KOPT-K1 (cell line): ENCODE results near the gene CX3CL1.
"Not testable (repeated sequence)": the region's sequence is repeated elsewhere in the genome, so short reads cannot be mapped to it uniquely, and the experiment has no call there.

Experiments
- H3K27ac ChIP-seq: fragments of 200-600 bp; sonication (generic); 2 replicates; pipeline ENCODE4 v1.5.1; 2016; ENCODE audit warnings: antibody characterized with exemption, mild to moderate bottlenecking, low read depth, low read length; ENCODE audit not compliant: poor library complexity, severe bottlenecking
- H3K36me3 ChIP-seq: fragments of 200-600 bp; sonication (generic); 2 replicates; pipeline ENCODE4 v1.5.1; 2017; ENCODE audit warnings: antibody characterized with exemption, mild to moderate bottlenecking, low read length, moderate library complexity; ENCODE audit not compliant: insufficient read depth
- H3K9me3 ChIP-seq: fragments of 200-600 bp; sonication (generic); 2 replicates; pipeline ENCODE4 v1.5.1; 2017; ENCODE audit warnings: antibody characterized with exemption, low read length, mild to moderate bottlenecking; ENCODE audit not compliant: insufficient read depth, poor library complexity, severe bottlenecking

Gene CX3CL1

GRCh38 chr16:57371494-57372371 is 557 bp upstream of the CX3CL1 start:
- no peaks in the 10 kb centered on the region for H3K9me3 ChIP-seq
- H3K27ac ChIP-seq, result no peak overlapping the region
- no peaks in the 10 kb centered on the region for H3K36me3 ChIP-seq

DNA sequence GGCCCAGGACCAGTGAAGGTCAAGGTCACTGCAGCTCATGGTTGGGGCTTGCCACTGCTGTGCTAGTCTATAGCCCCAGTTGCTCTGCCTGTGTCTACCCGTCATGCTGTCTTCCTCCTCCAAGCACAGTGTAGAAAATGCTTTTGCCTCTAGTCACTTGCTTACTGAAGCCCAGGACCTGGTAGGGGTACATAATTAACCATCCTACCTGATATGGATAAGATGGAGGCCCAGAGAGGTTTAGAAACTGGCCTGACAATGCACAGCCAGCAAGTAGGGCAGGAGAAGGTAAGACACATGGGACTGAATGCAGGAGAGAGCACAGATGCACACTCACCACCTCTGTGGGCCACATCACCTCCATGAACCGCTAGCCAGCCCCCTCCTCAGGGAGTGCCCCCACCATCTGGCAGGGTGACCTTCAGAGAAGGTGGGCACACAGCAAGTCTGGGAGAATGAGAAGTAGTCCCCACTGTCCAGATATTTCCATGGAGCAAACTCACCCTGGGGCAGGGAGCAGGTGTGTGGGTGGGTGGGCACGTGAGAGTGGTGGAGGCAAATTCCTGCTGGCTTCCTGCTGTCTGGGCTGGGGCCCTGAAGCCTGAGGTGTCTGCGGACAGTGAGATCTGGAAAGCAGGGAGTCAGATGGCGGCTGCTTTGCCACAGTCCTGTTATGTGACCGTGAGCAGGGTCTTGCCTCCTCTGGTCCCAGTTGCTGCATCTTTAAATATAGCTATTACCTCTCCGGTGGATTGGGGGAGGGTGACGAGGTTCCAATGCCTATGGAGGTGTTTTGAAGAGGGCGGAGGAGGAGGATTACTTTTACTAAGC is 1.0 kb downstream of the CX3CL1 start:
- Histone ChIP-seq H3K36me3 (no peaks in the 10 kb centered on the region), H3K27ac (no peak overlapping the region), H3K9me3 (no peaks in the 10 kb centered on the region)

DNA sequence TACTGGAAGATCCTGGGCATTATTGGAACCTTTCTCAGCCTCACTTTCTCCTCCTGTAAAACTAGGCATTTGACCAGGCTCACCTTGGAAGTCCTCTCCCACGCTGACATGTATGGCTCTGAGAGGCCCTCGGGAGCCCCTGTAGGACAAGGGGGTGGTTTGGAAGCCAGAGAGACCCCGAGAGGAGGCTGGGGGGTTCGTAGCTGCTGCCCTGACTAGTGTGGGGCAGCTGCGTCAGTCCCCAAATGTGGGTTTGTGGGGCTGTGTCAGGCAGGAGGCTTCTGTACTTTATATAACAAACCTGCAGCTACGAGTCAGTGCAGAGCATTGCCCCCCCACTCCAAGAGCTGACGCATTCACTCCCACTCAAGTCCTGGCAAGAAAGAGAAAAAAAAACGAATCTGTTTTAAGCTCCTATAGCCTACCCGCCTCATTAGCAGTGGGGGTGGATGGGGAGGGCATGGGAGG is 1.8 kb downstream of the CX3CL1 start:
- H3K27ac ChIP-seq, result no peak overlapping the region
- H3K9me3 ChIP-seq, result no peaks in the 10 kb centered on the region
- H3K36me3 ChIP-seq, result no peaks in the 10 kb centered on the region

DNA sequence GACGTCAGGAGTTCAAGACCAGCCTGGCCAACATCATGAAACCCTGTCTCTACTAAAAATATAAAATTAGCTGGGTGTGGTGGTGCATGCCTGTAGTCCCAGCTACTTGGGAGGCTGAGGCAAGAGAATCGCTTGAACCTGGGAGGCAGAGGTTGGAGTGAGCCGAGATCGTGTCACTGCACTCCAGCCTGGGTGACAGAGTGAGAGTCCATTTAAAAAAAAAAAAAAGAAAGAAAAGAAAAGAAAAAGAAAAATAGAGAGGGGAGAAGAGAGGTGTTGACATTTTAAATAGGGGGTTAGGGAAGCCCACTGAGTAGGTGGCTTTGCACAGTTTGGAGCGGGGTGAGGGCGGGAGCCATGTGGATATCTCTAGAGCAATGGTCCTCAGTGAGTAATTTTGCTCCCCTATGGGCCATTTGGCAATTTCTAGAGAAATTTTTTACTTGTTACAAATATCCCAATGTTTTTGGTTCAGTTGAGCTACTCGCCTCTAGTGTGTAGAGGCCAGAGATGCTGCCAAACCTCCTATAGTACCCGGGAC is 2.7 kb downstream of the CX3CL1 start:
- H3K9me3 ChIP-seq, H3K36me3 ChIP-seq, H3K27ac ChIP-seq: not testable (repeated sequence)

DNA sequence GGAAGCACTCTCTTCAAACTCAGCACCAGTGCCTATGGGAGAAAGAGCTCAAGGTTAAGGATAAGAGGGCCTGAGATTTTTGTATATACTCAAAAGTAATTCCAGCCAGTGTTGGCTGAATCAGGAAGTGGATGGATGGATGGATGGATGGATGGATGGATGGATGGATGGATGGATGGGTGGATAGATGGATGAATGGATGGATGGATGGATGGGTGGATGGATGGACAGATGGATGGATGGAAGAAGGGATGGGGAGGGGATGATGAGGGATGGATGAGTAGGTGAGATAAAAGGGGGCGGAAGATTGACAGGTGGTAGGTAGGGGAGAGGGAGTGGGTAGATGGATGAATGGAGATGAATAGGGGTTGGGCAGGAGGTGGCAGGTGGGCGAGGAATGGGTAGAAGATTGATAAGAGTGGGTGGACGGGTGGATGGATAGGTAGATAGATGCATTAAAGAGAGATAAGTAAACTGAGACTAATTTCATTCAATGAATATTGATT is 4.1 kb downstream of the CX3CL1 start:
- no peaks in the 10 kb centered on the region for H3K36me3 ChIP-seq
- no peaks in the 10 kb centered on the region for H3K9me3 ChIP-seq
- H3K27ac ChIP-seq, result no peak overlapping the region

DNA sequence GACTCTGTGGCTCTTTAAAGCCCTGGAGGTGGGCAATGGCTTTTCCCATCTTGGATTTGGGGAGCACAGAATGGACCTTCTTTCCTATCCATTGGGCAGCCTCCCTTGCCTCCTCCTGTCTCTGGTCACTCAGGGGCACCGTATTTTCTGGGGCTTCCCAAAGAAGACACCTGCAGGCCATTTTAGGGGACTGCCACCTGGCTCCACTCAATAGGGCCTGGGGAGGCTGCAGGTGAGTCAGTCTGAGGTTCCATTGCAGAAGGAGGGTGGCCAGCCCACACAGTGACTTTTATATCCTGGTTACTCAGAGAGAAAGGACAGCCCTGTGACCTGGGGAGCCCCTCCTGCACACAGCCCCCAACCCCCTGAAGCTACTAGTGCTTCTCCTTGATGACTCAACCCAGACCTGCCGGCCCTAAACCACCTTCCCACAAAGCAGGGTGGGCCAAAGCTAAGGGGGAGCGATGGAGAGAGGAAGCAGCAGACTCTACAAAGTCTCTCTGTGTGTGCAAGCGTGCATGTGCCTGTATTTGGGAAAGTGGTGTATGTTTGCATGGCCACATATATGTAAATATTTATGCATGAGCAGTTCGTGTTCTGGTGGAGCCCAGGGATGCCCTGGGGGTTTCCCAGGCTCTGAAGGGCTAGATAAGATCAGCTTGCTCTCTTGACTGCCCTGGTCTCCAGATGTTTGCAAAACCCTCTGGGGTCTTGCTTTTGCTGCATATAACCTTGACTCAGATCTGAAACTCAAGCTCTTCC is 5.0 kb downstream of the CX3CL1 start:
- no peak overlapping the region for H3K27ac ChIP-seq
- no peaks in the 10 kb centered on the region for H3K36me3 ChIP-seq
- no peaks in the 10 kb centered on the region for H3K9me3 ChIP-seq

DNA sequence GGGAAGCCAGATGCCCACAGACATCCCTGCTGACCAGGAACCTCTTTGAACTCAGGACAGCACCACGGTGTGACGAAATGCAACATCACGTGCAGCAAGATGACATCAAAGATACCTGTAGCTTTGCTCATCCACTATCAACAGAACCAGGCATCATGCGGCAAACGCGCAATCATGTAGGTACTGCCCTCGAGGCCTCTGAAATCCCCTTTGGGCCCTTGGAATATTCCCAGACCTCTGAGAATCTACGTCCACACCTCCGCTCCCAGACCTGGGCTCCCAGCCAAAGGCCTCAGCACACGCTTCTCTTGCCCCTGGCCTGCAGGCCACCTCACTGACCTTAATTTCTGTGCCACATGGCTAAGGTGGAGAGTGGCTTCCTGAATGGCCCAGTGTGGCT is 7.3 kb downstream of the CX3CL1 start:
- no peak overlapping the region for H3K27ac ChIP-seq
- no peaks in the 10 kb centered on the region for H3K36me3 ChIP-seq
- H3K9me3 ChIP-seq, result no peaks in the 10 kb centered on the region

- Histone ChIP-seq H3K27ac (no peak overlapping the region), H3K9me3 (no peaks in the 10 kb centered on the region), H3K36me3 (no peaks in the 10 kb centered on the region)
Measured at GRCh38 chr16:57380671-57381462, 8.6 kb downstream of the CX3CL1 start.

- no peaks in the 10 kb centered on the region for H3K9me3 ChIP-seq
- no peaks in the 10 kb centered on the region for H3K36me3 ChIP-seq
- H3K27ac ChIP-seq, result no peak overlapping the region
Measured at GRCh38 chr16:57381791-57382534, 9.7 kb downstream of the CX3CL1 start.

GRCh38 chr16:57382535-57383275 is 10.4 kb downstream of the CX3CL1 start:
- H3K9me3 ChIP-seq, result no peaks in the 10 kb centered on the region
- H3K27ac ChIP-seq, result no peak overlapping the region
- H3K36me3 ChIP-seq, result no peaks in the 10 kb centered on the region

GRCh38 chr16:57383276-57384247 is 11.3 kb downstream of the CX3CL1 start:
- H3K36me3 ChIP-seq, result no peaks in the 10 kb centered on the region
- H3K9me3 ChIP-seq, result no peaks in the 10 kb centered on the region
- H3K27ac ChIP-seq, result no peak overlapping the region
